IMR-90 (cell line): ENCODE data around the gene TRMT11. TPM values are rescaled to one million over a fixed set of nuclear protein-coding genes. Genes with fewer than 3 reads are reported as not detected.

Source experiments
- ATAC-seq: fragments of 200-7000 bp; cut with Tn5 transposase; 2 replicates; pipeline ENCODE4 v1.9.1; 2020; ENCODE audit warnings: low read depth, mild to moderate bottlenecking, moderate library complexity
- BruUV-seq: library from RNA; stranded (reverse); fragments of 400-500 nt; replicated peaks from 2 replicates; lab custom pipeline; 2021; lab: Mats Ljungman, UMichigan
- CTCF ChIA-PET: fragments of 300-600 bp; formaldehyde crosslinking; extraction: SDS; loops from one replicate; lab custom pipeline; 2021; ENCODE audit warnings: antibody characterized with exemption; lab: Yijun Ruan, JAX
- POLR2A ChIA-PET: fragments of 300-600 bp; sonication (Branson Sonifier 250); formaldehyde crosslinking; loops from one replicate; lab custom pipeline; 2022; ENCODE audit warnings: antibody characterized with exemption; ENCODE audit not compliant: unreplicated experiment; lab: Charles Lee
- DNase-seq: peaks from one replicate; pipeline ENCODE4 v3.0.0; 2013
- H2AFZ ChIP-seq: replicated peaks from 2 replicates; pipeline ENCODE3; 2013; ENCODE audit warnings: low read length, mild to moderate bottlenecking; ENCODE audit not compliant: poor library complexity
- H2AK5ac ChIP-seq: 2 replicates; pipeline ENCODE4 v1.6.1; 2013; ENCODE audit warnings: low read depth, low read length, inconsistent platforms
- H2AK9ac ChIP-seq: replicated peaks from 2 replicates; pipeline ENCODE3; 2013; ENCODE audit warnings: mild to moderate bottlenecking, low read depth, low read length, moderate library complexity; ENCODE audit not compliant: poor library complexity
- H2BK120ac ChIP-seq: 2 replicates; pipeline ENCODE4 v1.6.1; 2013; ENCODE audit warnings: low read depth, low read length, inconsistent platforms
- H2BK15ac ChIP-seq: 3 replicates; pipeline ENCODE4 v1.6.1; 2013; ENCODE audit warnings: low read depth, low read length, inconsistent platforms
- H2BK20ac ChIP-seq: 2 replicates; pipeline ENCODE4 v1.6.1; 2013; ENCODE audit warnings: low read depth, mild to moderate bottlenecking, inconsistent platforms, low read length, moderate library complexity
- H2BK5ac ChIP-seq: 2 replicates; pipeline ENCODE4 v1.6.1; 2013; ENCODE audit warnings: mild to moderate bottlenecking, low read depth, low read length, inconsistent platforms; ENCODE audit not compliant: poor library complexity, severe bottlenecking
- H3K14ac ChIP-seq: replicated peaks from 2 replicates; pipeline ENCODE4 v1.6.1; 2013; ENCODE audit warnings: low read depth, low read length, inconsistent platforms
- H3K18ac ChIP-seq: 2 replicates; pipeline ENCODE4 v1.6.1; 2013; ENCODE audit warnings: low read depth, low read length, control low read depth
- H3K23ac ChIP-seq: 2 replicates; pipeline ENCODE4 v1.6.1; 2013; ENCODE audit warnings: low read depth, low read length, inconsistent platforms
- H3K27ac ChIP-seq: 2 replicates; pipeline ENCODE4 v1.5.1; 2013; ENCODE audit warnings: mild to moderate bottlenecking, control low read depth, low read length; ENCODE audit not compliant: insufficient read depth
- H3K27me3 ChIP-seq: 2 replicates; pipeline ENCODE4 v1.6.1; 2013; ENCODE audit warnings: low read length; ENCODE audit not compliant: control insufficient read depth, insufficient read depth
- H3K36me3 ChIP-seq: 2 replicates; pipeline ENCODE4 v1.6.1; 2013; ENCODE audit warnings: low read length, mixed read lengths; ENCODE audit not compliant: control insufficient read depth, insufficient read depth
- H3K4ac ChIP-seq: 2 replicates; pipeline ENCODE4 v1.6.1; 2013; ENCODE audit warnings: low read depth, low read length, inconsistent platforms
- H3K4me1 ChIP-seq: 2 replicates; pipeline ENCODE4 v1.6.1; 2013; ENCODE audit warnings: low read length, mixed read lengths; ENCODE audit not compliant: control insufficient read depth, insufficient read depth
- H3K4me2 ChIP-seq: 2 replicates; pipeline ENCODE4 v1.6.1; 2013; ENCODE audit warnings: low read depth, mild to moderate bottlenecking, control low read depth, low read length, moderate library complexity
- H3K4me3 ChIP-seq: 2 replicates; pipeline ENCODE4 v1.5.1; 2013; ENCODE audit warnings: low read depth, mild to moderate bottlenecking, control low read depth, low read length, moderate library complexity; ENCODE audit not compliant: insufficient read depth
- H3K56ac ChIP-seq: 2 replicates; pipeline ENCODE4 v1.6.1; 2013; ENCODE audit warnings: low read length, inconsistent platforms; ENCODE audit not compliant: insufficient read depth; ENCODE audit errors: extremely low read depth
- H3K79me1 ChIP-seq, 2 experiments: 2 replicates each; pipeline ENCODE4 v1.6.1; 2013; ENCODE audit warnings: low read length in 2 of 2, inconsistent platforms in 1 of 2, low read depth in 1 of 2
- H3K9ac ChIP-seq: 2 replicates; pipeline ENCODE4 v1.6.1; 2013; ENCODE audit warnings: low read depth, low read length, control low read depth
- H3K9me1 ChIP-seq: 2 replicates; pipeline ENCODE4 v1.6.1; 2013; ENCODE audit warnings: low read length, inconsistent platforms; ENCODE audit not compliant: insufficient read depth
- H3K9me3 ChIP-seq: 2 replicates; pipeline ENCODE4 v1.6.1; 2013; ENCODE audit warnings: low read length; ENCODE audit not compliant: control insufficient read depth, insufficient read depth
- H4K20me1 ChIP-seq: 2 replicates; pipeline ENCODE4 v1.6.1; 2013; ENCODE audit warnings: low read length, inconsistent platforms; ENCODE audit not compliant: insufficient read depth
- H4K5ac ChIP-seq: 2 replicates; pipeline ENCODE4 v1.6.1; 2013; ENCODE audit warnings: mild to moderate bottlenecking, low read depth, low read length, control low read depth
- H4K8ac ChIP-seq, 2 experiments: 2 replicates each; pipeline ENCODE4 v1.6.1; 2013; ENCODE audit warnings: low read depth in 2 of 2, low read length in 2 of 2, control low read depth in 1 of 2, inconsistent platforms in 1 of 2
- H4K91ac ChIP-seq: 2 replicates; pipeline ENCODE4 v1.6.1; 2013; ENCODE audit warnings: low read depth, low read length, inconsistent platforms; ENCODE audit not compliant: insufficient read depth
- BHLHE40 ChIP-seq: fragments of 150-350 bp; IDR thresholded peaks from 2 replicates; pipeline ENCODE4 v1.6.1; 2016; ENCODE audit warnings: mild to moderate bottlenecking, low read depth, low read length
- CTCF ChIP-seq: conservative IDR thresholded peaks from 2 replicates; pipeline ENCODE4 v1.5.1; 2012; ENCODE audit warnings: mild to moderate bottlenecking, low read depth, low read length, improper control_type of control experiment
- FOS ChIP-seq: fragments of 150-350 bp; IDR thresholded peaks from 2 replicates; pipeline ENCODE4 v1.6.1; 2016; ENCODE audit warnings: low read depth, low read length
- MXI1 ChIP-seq: IDR thresholded peaks from 2 replicates; pipeline ENCODE4 v1.6.1; 2012; ENCODE audit warnings: low read depth, mild to moderate bottlenecking, low read length, moderate library complexity, borderline replicate concordance
- NFE2L2 ChIP-seq: fragments of 150-350 bp; IDR thresholded peaks from 2 replicates; pipeline ENCODE4 v1.6.1; 2016; ENCODE audit warnings: low read depth, mild to moderate bottlenecking, low read length
- RAD21 ChIP-seq: IDR thresholded peaks from 2 replicates; pipeline ENCODE4 v1.6.1; 2012; ENCODE audit warnings: low read length, improper control_type of control experiment
- RCOR1 ChIP-seq: IDR thresholded peaks from 2 replicates; pipeline ENCODE4 v1.6.1; 2012; ENCODE audit warnings: mild to moderate bottlenecking, low read length, improper control_type of control experiment; ENCODE audit not compliant: insufficient replicate concordance
- RFX5 ChIP-seq: IDR thresholded peaks from 2 replicates; pipeline ENCODE4 v1.8.0; 2012; ENCODE audit warnings: low read depth, mild to moderate bottlenecking, low read length, moderate library complexity
- SMC3 ChIP-seq: fragments of 150-350 bp; IDR thresholded peaks from 2 replicates; pipeline ENCODE4 v1.6.1; 2016; ENCODE audit warnings: low read depth, mild to moderate bottlenecking, antibody characterized with exemption, low read length, moderate library complexity
- USF2 ChIP-seq: fragments of 150-350 bp; IDR thresholded peaks from 2 replicates; pipeline ENCODE4 v1.6.1; 2017; ENCODE audit warnings: mild to moderate bottlenecking, antibody characterized with exemption, low read length, low read depth
- WGBS, 2 experiments: methylation state at CpG; one replicate each; pipeline versions ENCODE4 v1.1.5 to v1.1.7; 2013; ENCODE audit warnings: missing lambda C conversion rate in 2 of 2; ENCODE audit not compliant: insufficient read length in 1 of 2; ENCODE audit errors: extremely low coverage in 2 of 2; 5-methylcytosine and 5-hydroxymethylcytosine counted together
- dilution Hi-C: fragments of 300-500 bp; cut with HindIII; formaldehyde crosslinking; loops from one replicate; pipeline ENCODE4 v1.14.3; 2018; ENCODE audit warnings: low sequenced_read_pairs; ENCODE audit not compliant: unreplicated experiment
- in situ Hi-C: fragments of 300-500 bp; cut with MboI; formaldehyde crosslinking; loops from 3 replicates; pipeline ENCODE4 v1.14.3; 2019; ENCODE audit warnings: low sequenced_read_pairs, inconsistent platforms, mixed read lengths
- intact Hi-C: fragments of 100-400 bp; cut with micrococcal nuclease; formaldehyde crosslinking; loops from 2 replicates; pipeline ENCODE4 v1.10.0; 2022
- polyA plus RNA-seq, 3 experiments: library from polyadenylated mRNA; depleted of rRNA; stranded (reverse); fragments of >200 nt; gene quantifications; 2 replicates each; pipeline ENCODE4 v1.2.3, GENCODE V29; 2012; ENCODE audit warnings: low replicate concordance in 1 of 3
- total RNA-seq: library from RNA; depleted of rRNA; stranded (reverse); fragments of >200 nt; gene quantifications from 2 replicates; pipeline ENCODE4 v1.2.3, GENCODE V29; 2012

The TRMT11 gene
- total and polyA plus RNA-seq, 2 of the 4 experiments (the other 2 are of a cell fraction) = 14.3 to 19.0 TPM

GRCh38 chr6:126072172-126072571 lies 85.8 kb downstream of the TRMT11 start:
- dilution Hi-C loops = no loop called here
- WGBS, 2 experiments = no CpG with 5 or more reads among the region's 3 CpGs
- no peak for DNase-seq

More at GRCh38 chr6:126072172-126072571, 85.8 kb downstream of the TRMT11 start:
- Histone ChIP-seq H3K23ac (no peak overlapping the region), H2AFZ (no peak overlapping the region), H3K18ac (no peak overlapping the region), H3K4me1 (no peaks in the 10 kb centered on the region), H3K27me3 (no peaks in the 10 kb centered on the region), H2BK15ac (no peak overlapping the region), H4K20me1 (no peaks in the 10 kb centered on the region), H2AK9ac (no peak overlapping the region), H2AK5ac (no peak overlapping the region), H2BK120ac (no peak overlapping the region), H3K14ac (no peak overlapping the region), H3K27ac (no peak overlapping the region), H3K9me1 (no peaks in the 10 kb centered on the region), H3K9ac (no peak overlapping the region), H4K91ac (no peak overlapping the region), H2BK20ac (no peak overlapping the region), H3K36me3 (no peaks in the 10 kb centered on the region), H3K4ac (no peak overlapping the region), H3K79me1 (no peaks in the 10 kb centered on the region), H3K4me2 (no peak overlapping the region), H3K56ac (no peak overlapping the region), H3K9me3 (no peaks in the 10 kb centered on the region), H2BK5ac (no peak overlapping the region), H3K4me3 (no peak overlapping the region), H4K8ac (no peak overlapping the region), H4K5ac (no peak overlapping the region)
- intact Hi-C loops = no loop called here
- ChIA-PET CTCF (interaction anchor here (0.8 kb wide), 1 partner anchor 16 kb away, joined by 4 read pairs; no protein-coding TSS in a partner anchor), POLR2A (no interaction called here)
- ATAC-seq = no peak
- in situ Hi-C loops = no loop called here
- BruUV-seq = no TSS peak
- TF ChIP-seq RFX5 (no peak), RCOR1 (no peak), MXI1 (no peak), NFE2L2 (no peak), CTCF (no peak), BHLHE40 (no peak), SMC3 (no peak), RAD21 (no peak), USF2 (no peak), FOS (no peak)
